SKM-1 (cell line): ENCODE data around the gene ACTMAP.
A peak's percentile ranks its signal among the peaks of the same experiment; 100 is the strongest.
"Not testable (repeated sequence)": the region's sequence is repeated elsewhere in the genome, so short reads cannot be mapped to it uniquely, and the experiment has no call there.

Source experiments
- DNase-seq: peaks from one replicate; lab custom pipeline; 2025; ENCODE audit not compliant: unreplicated experiment; lab: John Stamatoyannopoulos, UW

Gene ACTMAP

GRCh38 chr19:40776932-40777644 lies 26.8 kb upstream of the ACTMAP start:
- peak; percentile 96 for DNase-seq

GRCh38 chr19:40776364-40776763 lies 26.1 kb upstream of the ACTMAP start:
- no peak for DNase-seq

GRCh38 chr19:40775632-40776022 lies 25.4 kb upstream of the ACTMAP start:
- no peak for DNase-seq

- DNase-seq = no peak
These were observed 24.8 kb upstream of the ACTMAP start, which contains the start of gene MIA for GRCh38 chr19:40774916-40775631. Gene MIA (plus strand): TSS chr19:40775521. CDS start chr19:40775543, 22 bp downstream.

- not testable (repeated sequence) for DNase-seq
These were observed 21.0 kb upstream of the ACTMAP start for GRCh38 chr19:40771101-40771862.

GRCh38 chr19:40768869-40769268 lies 18.6 kb upstream of the ACTMAP start:
- DNase-seq = no peak

- not testable (repeated sequence) for DNase-seq
These were observed 16.1 kb upstream of the ACTMAP start for GRCh38 chr19:40766385-40766784.

GRCh38 chr19:40763963-40764362 lies 13.7 kb upstream of the ACTMAP start:
- DNase-seq = no peak

- DNase-seq = no peak
These were observed 13.2 kb upstream of the ACTMAP start for GRCh38 chr19:40763526-40763925.

GRCh38 chr19:40762754-40763470 lies 12.6 kb upstream of the ACTMAP start:
- DNase-seq = no peak

- DNase-seq = no peak
These were observed 9.1 kb upstream of the ACTMAP start for GRCh38 chr19:40759352-40759751.

GRCh38 chr19:40758491-40758890 lies 8.2 kb upstream of the ACTMAP start:
- no peak for DNase-seq

GRCh38 chr19:40756502-40757110 lies 6.3 kb upstream of the ACTMAP start:
- DNase-seq = no peak

GRCh38 chr19:40755791-40756190 lies 5.5 kb upstream of the ACTMAP start:
- DNase-seq = no peak

GRCh38 chr19:40755248-40755624 lies 5.0 kb upstream of the ACTMAP start:
- DNase-seq = no peak

- no peak for DNase-seq
These were observed 4.5 kb upstream of the ACTMAP start for GRCh38 chr19:40754611-40755247.

GRCh38 chr19:40752257-40752781 lies 2.0 kb upstream of the ACTMAP start:
- no peak for DNase-seq

- DNase-seq = peak; percentile 97
These were observed 729 bp upstream of the ACTMAP start, which contains the start of gene SNRPA for GRCh38 chr19:40750874-40751537. Gene SNRPA (plus strand): TSS chr19:40751203. CDS start chr19:40751409, 206 bp downstream.

- DNase-seq = no peak
These were observed 2.7 kb downstream of the ACTMAP start for GRCh38 chr19:40747536-40747935.
